ENCODE measurements around the gene CTNNA2.

Gene CTNNA2

DNA sequence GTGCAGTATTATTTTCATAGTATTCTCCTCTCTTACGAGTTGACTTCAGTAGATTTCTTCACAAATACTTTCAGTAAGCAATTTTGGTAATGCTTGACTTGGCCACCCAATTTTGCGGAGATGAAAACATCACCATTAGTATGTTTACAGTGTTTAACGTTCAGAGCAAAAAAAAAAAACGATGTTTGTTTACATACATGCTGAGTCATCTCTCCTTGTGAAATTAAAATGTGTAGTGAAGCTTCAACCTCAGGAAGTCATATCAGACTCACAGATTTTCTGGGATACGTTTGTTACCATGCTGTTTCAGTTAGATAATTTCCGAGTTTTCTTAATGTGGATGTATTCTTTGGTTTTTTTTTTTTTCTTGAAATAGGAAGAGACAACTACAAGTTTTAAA, 100.1 kb downstream of the CTNNA2 start:
- DNase-seq (ENCODE audit: low read depth) = no peak

- no peak for DNase-seq (ENCODE audit: low read depth)
Measured at GRCh38 chr2:79619442-79619841, 106.6 kb downstream of the CTNNA2 start.

- no peak for DNase-seq (ENCODE audit: low read depth)
Measured at GRCh38 chr2:79619976-79620375, 107.1 kb downstream of the CTNNA2 start.

- no peak for DNase-seq (ENCODE audit: low read depth)
Measured at GRCh38 chr2:79620679-79621078, 107.8 kb downstream of the CTNNA2 start.

DNA sequence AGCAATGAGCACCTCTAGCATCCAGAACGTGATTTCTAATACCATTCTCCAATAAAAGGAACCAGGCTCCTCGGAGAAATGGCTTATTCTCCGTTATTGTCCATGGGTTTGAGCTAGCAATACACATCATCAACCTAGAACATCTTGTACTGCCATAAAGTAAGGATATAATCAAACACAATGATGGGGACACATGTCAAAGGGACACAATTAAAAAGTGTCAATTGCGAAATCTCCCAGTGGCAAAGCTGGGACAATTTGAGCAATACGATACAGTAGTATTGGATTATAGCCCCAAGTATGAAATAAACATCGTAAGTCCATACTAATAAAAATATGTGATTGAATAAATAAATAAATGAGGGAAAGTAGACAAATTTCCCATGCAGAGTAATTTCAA, 108.4 kb downstream of the CTNNA2 start:
- no peak for DNase-seq (ENCODE audit: low read depth)

DNA sequence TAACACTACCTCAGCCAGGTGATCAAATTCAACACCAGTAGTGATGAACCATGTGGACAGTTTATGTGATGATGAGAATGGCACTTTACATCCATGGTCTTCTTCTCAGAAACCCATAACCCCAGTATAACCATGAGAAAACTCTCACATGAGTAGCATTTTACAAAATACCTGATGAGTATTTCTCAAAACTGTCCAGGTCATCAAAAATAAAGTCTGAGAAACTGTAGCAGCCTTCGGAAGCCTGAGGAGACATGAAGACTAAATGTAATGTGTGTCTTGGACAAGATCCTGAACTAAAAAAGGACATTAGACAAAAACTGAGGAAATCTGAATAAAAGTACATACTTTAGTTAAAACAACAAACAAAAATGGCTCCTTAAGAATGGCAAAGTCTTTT, 108.9 kb downstream of the CTNNA2 start:
- no peak for DNase-seq (ENCODE audit: low read depth)

DNA sequence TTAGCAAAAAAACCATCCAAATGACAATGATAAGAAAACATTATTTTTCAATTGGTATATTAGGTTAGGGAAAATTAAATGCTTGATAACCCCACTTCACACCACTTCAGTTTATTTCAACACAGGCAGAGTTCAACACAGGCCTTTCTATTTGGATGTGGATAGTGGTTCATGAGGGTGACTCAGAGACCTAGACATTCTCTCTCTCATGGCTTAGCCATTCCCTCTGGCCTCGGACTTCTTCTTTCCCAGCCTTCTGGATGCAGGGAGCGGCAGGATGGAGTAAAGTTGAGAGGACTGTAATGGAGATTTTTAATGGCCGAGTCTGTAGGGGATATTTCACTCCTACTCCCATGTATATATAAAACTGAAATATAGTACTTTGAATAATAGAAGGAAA, 109.7 kb downstream of the CTNNA2 start:
- DNase-seq (ENCODE audit: low read depth) = no peak

- DNase-seq (ENCODE audit: low read depth) = no peak
Measured at GRCh38 chr2:79627237-79627636, 114.4 kb downstream of the CTNNA2 start.

DNA sequence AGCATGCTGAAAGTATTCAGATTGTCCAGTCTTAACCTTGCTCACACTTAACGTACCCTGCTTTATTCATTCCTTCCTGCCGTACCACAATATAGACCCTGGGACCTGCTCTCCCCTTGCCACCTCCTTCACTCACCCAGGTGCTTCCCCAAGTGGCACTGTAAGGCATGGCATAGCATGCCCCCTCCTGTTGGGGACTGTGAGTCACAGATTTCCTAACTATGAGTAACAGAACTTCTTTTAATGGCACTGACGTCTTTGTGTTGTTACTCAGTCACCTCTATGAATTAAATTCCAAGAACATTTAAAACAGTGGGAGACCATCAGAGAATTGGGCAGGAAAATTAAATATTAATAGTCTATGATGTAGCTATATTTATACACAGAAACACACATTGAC, 117.2 kb downstream of the CTNNA2 start:
- no peak for DNase-seq (ENCODE audit: low read depth)

DNA sequence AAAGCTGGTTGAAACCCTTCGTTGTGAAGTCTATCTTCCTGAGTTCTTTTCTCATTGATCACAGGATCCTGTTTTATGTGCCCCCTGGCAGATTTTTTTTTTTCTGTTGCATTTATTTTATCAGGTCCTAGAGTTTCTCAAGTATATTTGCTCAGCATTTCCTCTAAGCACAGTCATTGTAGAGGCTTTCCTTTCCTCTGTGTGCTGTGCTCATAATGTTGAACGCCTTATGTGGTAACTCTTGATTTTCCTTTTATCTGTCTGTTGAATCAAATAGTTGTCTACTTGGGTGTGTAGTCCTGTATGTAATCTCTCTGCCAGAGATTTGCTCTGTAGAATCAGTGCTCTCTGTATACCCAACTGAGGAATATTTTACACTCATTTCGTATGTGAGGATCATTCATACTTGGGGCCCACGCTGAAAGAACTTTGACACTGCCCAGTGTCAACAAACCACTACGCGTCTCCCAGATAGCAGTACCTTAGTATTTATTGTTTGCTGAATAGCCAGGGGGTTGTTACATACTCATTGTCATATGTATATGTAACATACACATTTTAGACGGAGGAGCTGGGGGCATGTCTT, 118.2 kb downstream of the CTNNA2 start:
- no peak for DNase-seq (ENCODE audit: low read depth)

DNA sequence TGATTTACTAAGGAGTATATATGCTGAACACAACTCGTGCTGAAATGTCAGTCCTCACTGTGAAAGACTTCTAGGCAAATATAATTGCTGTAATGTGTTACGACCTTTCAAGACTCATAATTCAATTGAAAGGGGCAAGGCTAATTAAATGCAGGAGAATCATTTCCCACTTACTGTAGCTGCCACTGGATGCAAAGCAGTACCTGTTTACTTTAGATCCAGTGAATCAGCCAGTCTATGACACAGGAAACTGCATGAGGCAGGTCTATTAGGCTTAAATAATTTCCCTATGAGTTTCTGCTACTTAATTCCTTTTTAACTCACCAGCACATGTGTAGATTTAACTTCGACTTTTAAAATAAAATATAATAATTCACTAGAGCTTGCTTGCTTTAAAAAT, 125.6 kb downstream of the CTNNA2 start:
- no peak for DNase-seq (ENCODE audit: low read depth)

GRCh38 chr2:79638954-79639353, 126.1 kb downstream of the CTNNA2 start:
- no peak for DNase-seq (ENCODE audit: low read depth)

GRCh38 chr2:79640001-79640400, 127.2 kb downstream of the CTNNA2 start:
- DNase-seq (ENCODE audit: low read depth) = no peak

GRCh38 chr2:79649531-79649930, 136.7 kb downstream of the CTNNA2 start:
- no peak for DNase-seq (ENCODE audit: low read depth)

DNA sequence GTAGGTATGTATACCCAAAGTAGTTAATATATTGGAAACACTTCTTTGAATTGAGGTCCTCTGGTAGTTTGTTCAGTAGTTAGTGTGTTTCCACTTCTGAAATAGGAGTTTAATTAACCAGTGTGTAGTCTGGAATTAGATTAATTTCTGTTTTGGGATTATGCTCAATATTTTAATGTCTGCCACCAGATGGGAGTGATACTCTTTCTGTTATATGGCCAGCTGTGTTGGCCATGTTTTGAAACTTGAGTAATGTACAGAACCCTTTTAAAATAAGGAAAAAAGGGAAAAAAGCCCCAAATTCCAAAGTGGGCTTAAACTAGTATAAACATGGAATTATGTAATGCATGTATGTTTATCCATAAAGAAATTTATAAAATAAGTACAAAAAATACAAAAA, 147.7 kb downstream of the CTNNA2 start:
- DNase-seq (ENCODE audit: low read depth) = no peak

- no peak for DNase-seq (ENCODE audit: low read depth)
Measured at GRCh38 chr2:79665091-79665490, 152.2 kb downstream of the CTNNA2 start.

- no peak for DNase-seq (ENCODE audit: low read depth)
Measured at GRCh38 chr2:79666430-79666829, 153.6 kb downstream of the CTNNA2 start.

DNA sequence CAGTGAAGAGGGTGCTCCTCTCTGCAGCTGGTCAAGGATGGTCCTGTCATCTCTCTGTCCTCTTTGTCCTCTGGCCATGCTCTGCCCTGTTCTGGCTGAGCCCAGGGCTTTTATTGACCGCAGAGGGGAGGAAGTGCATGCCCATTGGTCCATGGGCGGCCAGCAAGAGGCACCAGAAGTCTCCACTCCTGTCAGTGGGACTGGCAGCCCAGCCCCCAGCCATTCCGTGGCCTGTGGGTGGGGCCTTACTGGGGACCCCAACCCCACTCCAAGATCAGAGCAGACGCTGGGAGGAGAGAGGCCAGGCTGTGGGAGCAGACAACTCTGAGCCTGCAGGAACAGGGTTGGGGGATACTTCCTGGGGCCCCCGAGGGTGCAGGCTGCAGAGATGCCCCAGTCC, 156.9 kb downstream of the CTNNA2 start:
- no peak for DNase-seq (ENCODE audit: low read depth)

- no peak for DNase-seq (ENCODE audit: low read depth)
Measured at GRCh38 chr2:79670198-79670597, 157.3 kb downstream of the CTNNA2 start.

DNA sequence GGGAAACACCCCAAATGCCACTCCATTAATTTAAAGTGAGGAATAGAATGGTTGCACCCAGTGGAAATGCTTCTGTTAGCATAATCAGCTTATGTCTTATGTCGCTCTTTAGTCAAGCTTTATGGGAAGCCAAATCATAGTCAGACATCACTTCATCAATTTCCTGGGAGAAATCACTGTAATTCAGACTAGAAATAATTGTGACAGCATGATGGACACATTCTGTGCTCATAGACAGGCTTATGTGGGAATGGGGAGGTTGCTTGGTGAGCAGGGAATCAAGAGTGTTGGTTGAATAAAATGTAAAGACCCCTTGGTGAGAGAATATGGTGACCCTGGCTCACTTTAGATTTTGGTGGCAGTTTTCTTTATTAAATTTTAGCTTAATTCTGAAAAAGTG, 174.0 kb downstream of the CTNNA2 start:
- DNase-seq (ENCODE audit: low read depth) = no peak

DNA sequence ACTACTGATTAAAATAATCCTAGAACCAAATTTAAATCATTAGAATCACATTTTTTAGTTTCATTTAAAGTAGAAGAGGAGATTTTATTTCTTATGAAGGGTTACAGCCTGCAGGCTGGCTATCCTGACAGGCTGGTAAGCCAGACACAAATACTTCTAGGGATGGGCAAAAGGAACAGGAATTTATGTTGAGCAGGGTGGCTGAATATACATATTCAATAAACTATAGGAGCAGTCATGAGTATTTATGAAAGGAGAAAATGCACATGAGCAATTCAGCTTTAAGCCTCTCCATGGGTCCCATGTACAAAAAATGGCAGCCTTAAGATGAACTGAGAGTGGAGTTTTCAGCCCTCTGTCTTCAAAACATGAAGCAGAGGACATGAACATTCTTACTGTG, 182.4 kb downstream of the CTNNA2 start:
- no peak for DNase-seq (ENCODE audit: low read depth)

GRCh38 chr2:79697200-79697599, 184.3 kb downstream of the CTNNA2 start:
- DNase-seq (ENCODE audit: low read depth) = no peak

DNA sequence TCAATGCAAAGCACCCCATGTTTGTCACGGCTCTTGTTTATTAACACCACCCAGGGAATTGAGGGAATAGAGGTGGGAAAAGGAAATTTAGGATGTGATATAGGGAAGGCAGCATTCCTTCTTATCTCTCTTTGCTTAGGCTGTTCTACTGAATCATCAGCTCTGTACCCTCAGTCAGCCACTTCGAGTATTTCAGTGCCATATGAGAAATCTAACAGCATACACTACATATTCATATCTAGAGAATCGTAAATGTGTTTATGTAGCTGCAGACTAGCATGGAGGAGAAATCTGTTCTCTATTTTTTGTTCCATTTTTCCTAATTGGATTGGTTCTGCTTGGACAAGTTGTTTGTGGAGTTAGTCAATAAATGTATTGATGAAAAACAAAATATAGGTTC, 187.8 kb downstream of the CTNNA2 start:
- no peak for DNase-seq (ENCODE audit: low read depth)

DNA sequence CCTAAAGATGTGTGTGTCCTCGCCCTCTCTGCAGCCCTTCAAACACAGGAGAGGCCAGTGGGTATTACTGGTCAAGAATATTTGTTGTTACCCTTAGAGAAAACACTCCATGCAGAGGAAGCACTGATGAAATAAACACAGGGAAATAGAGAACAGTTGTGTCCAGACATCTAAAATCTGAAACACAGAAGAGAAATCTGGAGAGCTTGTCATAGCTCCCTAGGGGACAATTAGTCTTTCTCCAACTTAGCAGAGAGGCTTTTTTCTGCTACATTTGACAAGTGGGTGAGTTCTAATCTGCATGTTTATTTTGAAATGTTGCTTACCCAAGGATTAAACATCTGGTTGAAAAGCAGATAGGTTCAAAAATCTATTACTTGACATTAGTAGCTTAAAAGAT, 190.1 kb downstream of the CTNNA2 start:
- DNase-seq (ENCODE audit: low read depth) = no peak

- DNase-seq (ENCODE audit: low read depth) = no peak
Measured at GRCh38 chr2:79711098-79711497, 198.2 kb downstream of the CTNNA2 start.
